ENCODE results near the gene ARL5B. TPM values are rescaled to one million over a fixed set of nuclear protein-coding genes. Genes with fewer than 3 reads are reported as not detected.
A peak's percentile ranks its signal among the peaks of the same experiment; 100 is the strongest.

ARL5B gene
- total RNA-seq, 1 donor from 2014 or later: 7.7 TPM

GRCh38 chr10:18699849-18700840, 40.9 kb downstream of the ARL5B start:
- no peak for DNase-seq (ENCODE audit: low spot score)
- peak; percentile 86 for ATAC-seq

DNA sequence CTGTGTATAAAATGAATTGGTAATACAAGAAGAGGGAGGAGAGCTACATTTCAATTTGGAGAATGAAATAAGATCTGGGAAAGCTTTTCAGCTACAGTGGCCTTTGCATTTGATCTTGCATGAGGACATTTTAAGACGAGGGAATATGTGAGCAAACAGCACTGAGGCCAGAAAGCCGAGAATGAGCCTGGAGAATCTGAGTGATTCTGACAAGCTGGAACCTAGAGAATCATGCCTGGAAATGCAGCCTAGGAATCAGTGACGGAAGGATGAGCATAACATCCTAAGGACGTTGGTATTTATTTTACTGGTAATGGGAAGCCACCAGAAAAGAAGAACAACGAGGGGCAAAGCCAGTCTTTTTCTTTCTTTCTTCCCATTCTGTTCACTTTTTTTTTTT, 44.3 kb downstream of the ARL5B start:
- DNase-seq (ENCODE audit: low spot score) (no peak), ATAC-seq (no peak)

- DNase-seq (ENCODE audit: low spot score) (no peak), ATAC-seq (no peak)
Observed at GRCh38 chr10:18710201-18710653, 51.0 kb downstream of the ARL5B start.

- ATAC-seq: no peak
- DNase-seq (ENCODE audit: low spot score): no peak
Observed at GRCh38 chr10:18713077-18713476, 53.8 kb downstream of the ARL5B start.

DNA sequence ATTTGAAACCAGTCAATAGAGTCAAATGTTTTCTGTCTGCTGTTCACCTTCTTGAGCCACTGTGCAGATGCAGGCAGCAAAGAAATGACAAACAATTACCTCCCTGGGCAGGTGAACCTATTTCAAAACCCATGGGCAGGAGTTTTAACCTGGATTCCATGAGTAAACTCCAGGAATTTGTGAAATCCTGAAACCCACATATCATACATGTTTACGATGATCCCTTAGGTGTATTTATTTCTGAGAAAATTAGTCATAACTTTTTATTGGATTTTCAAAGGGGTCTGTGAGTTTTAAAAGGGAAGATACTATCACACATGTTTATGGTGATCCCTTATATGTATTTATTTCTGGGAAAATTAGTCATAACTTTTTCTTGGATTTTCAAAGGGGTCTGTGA, 59.8 kb downstream of the ARL5B start:
- no peak for DNase-seq (ENCODE audit: low spot score)
- no peak for ATAC-seq

GRCh38 chr10:18719811-18720210, 60.6 kb downstream of the ARL5B start:
- DNase-seq (ENCODE audit: low spot score): no peak
- ATAC-seq: no peak

GRCh38 chr10:18721067-18721466, 61.8 kb downstream of the ARL5B start:
- DNase-seq (ENCODE audit: low spot score): no peak
- no peak for ATAC-seq

DNA sequence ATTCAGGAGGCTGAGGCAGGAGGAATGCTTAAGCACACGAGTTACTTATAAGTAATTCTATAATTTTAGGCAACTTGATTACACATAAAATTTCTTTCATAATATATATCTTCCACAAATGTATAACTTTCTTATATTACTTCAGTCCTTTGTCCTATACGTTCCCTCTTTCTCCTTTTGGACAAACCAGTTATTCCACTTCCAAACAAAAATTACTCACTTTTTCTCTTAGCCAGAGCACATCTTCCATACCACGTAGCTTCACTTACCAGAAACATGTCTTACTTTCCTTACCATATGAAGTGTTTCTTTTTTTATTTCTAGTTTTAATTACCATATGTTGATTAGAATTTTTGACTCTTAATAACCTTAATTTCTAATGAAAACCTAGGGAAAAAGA, 64.6 kb downstream of the ARL5B start:
- DNase-seq (ENCODE audit: low spot score) (no peak), ATAC-seq (no peak)

Other genes starting within 250 kb of the ARL5B start
- gene NSUN6, start 7.8 kb upstream of the ARL5B start, total RNA-seq: 27.1 TPM